DMS114 treated with DMSO at 0.1 percent for 48 hours (cell line): ENCODE measurements around the gene PGA5.

Experiments
- DNase-seq: peaks from one replicate; lab custom pipeline; 2025; ENCODE audit not compliant: unreplicated experiment; lab: John Stamatoyannopoulos, UW

The PGA5 gene

DNA sequence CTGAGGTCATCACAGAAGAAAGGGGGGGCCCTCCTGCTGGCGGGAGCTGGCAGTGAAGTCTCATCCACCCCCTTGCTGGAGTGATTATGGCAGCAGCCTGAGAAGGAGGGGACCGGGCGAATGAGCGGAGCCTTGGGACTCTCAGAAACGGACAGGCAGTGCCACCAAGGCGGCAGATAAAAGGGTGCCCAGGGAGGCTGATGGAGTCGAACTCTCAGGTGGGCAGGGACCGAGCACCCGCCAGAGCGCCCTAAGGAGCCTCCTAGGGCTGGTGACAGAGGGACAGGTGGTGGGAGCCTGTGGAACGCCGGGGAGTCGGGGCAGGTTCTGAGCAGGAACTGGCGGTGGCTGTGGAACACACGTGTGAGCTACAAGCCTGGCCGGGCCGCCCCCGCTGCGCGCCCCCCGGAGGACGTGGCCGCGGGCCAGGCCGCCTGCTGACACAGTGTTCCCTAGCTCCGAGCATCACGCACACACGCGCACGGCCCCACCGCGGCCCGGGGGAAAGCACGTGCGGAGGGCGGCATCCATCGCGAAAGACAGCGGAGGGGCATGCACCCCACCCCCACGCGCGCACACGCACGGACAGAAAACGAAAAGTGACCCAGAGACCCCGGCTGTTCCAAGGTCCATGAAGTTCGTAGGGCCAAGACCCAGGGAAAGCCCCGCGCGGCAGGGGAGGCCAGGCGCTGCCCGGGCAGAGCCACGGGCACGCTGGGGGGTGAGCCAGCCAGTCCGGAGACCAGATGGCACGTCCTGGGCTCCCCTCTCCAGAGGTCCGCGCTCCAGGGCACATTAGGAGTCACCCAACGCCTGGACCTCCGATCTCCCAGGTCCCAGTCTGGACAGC is 53.1 kb downstream of the PGA5 start:
- no peak for DNase-seq

DNA sequence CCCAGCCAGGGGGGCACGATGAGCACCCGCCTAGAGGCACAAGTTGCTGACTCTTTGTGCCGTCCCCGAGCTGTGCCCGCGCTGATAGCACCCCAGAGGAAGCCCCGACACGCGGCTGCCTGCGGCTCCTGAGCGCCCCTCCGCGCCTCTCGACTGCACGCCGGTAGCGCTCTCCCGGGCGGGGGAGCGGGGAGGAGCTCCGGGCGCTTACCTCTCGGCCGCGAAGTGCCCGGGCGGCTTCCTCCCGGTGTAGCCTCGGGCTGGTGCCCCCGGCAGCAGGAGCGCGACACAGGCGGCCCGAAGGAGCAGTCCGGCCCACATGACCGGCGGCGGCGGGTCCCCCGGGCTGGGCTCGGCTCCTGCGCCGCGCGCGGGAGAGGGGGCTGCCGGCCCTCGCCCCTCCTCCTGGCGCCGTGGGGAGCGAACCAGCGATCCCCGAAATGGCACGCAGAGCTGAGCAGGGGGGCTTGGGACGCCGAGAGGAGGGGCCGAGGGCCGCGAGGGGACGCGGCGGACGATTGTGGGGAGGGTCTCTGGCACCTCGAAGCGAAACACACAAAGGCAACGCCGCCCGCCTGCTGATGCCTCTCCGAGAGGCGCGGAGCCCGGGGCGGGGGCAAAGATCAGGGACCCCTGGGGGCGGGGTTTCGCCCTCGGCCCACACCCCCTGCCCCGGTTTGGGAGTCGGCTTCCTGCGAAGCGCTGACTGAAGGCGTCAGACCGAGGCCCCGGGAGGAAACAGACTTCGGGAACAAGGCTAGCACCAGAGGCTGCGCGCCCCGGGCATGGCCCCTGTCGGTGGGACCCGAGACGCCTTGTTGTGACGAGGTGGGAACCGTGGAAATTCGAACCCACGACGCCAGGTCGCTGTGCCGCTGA is 54.0 kb downstream of the PGA5 start, which contains the start of gene VWCE:
Gene VWCE (minus strand): TSS at position 600 of the 879 bp plus-strand sequence. CDS start 279 bp downstream, at position 321.
- DNase-seq: no peak

- DNase-seq: no peak
Measured at GRCh38 chr11:61295596-61295926, 54.6 kb downstream of the PGA5 start.

- no peak for DNase-seq
Measured at GRCh38 chr11:61297341-61297740, 56.4 kb downstream of the PGA5 start.

DNA sequence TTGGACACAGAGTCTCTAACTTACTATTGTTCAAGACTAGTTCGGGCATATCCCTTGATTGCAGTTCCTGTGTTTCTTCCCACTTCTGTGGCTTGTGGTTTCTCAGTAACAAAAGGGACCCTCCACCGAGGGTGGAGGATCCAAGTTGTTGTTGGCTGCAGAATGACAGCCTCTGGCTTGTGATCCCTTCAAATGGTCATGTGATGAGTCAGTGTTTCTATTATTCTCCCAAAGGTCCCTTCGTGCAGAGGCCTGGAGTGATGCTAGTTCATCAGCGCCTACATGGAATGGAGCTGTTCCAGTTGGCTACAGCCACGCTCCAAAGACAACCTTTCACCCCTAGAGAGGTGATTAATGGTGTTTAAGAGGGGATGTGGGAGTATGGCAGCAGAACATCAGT is 56.8 kb downstream of the PGA5 start:
- no peak for DNase-seq

DNA sequence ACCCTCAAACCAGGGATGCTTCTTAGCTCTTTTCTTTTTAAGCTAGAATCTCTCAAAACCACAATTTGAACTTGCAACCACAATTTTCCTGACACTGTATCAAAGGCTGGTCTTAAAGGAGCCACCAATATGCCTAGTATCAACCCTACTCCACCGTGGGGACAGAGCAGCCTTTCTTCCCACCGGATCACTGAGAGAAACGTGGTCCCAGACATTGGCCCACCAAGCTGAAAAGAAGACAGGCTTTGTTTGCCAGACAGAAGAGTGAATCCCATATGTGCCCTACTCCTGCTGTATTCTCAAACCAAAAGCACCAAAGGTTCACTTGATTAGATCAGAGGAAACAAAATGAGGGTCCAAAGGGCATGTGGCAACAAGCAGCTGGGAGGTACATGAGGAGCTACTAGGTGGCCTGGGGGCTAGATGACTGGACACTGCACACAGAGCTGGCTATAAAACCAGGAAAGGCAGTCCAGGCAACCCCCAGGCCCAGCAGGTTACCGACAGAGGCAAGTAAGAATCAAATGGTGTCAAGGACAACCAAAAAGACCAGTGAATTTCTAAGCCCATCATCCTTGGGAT is 57.8 kb downstream of the PGA5 start:
- DNase-seq: no peak
